Suppressor macrophage treated with lipopolysaccharide for 1 hour (primary cell): ENCODE results near the gene WWC2.
"Not testable (repeated sequence)": the region's sequence is repeated elsewhere in the genome, so short reads cannot be mapped to it uniquely, and the experiment has no call there.

Source experiments
- DNase-seq, 3 donors: peaks; one replicate each; pipeline ENCODE4 v3.0.0-alpha.2; 2020 to 2022

The WWC2 gene

GRCh38 chr4:183144787-183145186 lies 45.7 kb downstream of the WWC2 start:
- DNase-seq = no peak

DNA sequence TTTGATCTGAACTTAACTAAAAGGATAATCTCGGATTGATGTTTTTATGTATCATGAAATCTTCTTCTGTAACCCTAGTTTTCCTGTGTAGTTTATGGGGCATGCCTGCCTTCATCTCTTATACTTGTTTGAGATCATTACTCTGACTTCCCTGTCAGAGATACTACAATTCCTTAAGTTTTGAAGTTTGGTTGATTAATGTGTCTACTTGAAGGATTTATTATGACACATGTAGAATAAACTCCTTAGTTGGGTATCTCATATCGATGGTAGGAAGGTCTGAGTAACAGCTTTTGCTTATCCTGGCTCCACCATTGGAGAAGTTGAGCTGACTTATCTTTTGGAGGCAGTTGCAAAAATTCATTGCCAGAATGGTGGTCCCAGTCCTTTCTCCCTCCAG lies 46.7 kb downstream of the WWC2 start:
- peak in 1 of 3 donors; percentile 10 for DNase-seq

DNA sequence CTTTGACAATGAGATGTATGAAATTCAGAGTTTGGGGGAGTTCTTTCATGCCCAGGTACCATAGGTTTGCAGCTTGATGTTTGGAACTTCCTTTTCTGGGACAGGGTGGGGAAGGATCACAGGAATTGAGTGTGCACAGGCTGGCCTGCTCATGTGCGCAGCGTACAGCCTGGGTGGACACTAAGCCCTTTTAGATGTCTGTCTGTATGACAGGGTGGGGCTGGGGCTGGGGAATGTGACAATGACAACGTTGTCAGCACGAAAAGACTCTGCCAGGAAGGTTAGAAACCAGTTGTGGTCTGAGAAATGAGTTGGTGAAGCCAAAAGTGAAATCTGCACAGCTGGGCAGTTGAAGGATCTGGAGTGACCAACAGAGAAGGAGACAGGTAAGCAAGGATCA lies 47.4 kb downstream of the WWC2 start:
- DNase-seq = no peak

- no peak for DNase-seq
Measured at GRCh38 chr4:183147196-183147595, 48.1 kb downstream of the WWC2 start.

GRCh38 chr4:183147983-183148382 lies 48.9 kb downstream of the WWC2 start:
- no peak for DNase-seq

GRCh38 chr4:183149616-183150539 lies 50.8 kb downstream of the WWC2 start:
- peak in 1 of 3 donors; percentile 7 for DNase-seq

DNA sequence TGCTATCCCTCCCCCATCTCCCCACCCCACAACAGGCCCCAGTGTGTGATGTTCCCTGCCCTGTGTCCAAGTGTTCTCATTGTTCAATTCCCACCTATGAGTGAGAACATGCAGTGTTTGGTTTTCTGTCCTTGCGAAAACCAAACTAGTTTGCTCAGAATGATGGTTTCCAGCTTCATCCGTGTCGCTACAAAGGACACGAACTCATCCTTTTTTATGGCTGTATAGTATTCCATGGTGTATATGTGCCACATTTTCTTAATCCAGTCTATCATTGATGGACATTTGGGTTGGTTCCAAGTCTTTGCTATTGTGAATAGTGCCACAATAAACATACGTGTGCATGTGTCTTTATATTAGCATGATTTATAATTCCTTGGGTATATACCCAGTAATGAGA lies 51.6 kb downstream of the WWC2 start:
- DNase-seq = peak in 1 of 3 donors; percentile 3

GRCh38 chr4:183152232-183152631 lies 53.2 kb downstream of the WWC2 start:
- DNase-seq = not testable (repeated sequence)

DNA sequence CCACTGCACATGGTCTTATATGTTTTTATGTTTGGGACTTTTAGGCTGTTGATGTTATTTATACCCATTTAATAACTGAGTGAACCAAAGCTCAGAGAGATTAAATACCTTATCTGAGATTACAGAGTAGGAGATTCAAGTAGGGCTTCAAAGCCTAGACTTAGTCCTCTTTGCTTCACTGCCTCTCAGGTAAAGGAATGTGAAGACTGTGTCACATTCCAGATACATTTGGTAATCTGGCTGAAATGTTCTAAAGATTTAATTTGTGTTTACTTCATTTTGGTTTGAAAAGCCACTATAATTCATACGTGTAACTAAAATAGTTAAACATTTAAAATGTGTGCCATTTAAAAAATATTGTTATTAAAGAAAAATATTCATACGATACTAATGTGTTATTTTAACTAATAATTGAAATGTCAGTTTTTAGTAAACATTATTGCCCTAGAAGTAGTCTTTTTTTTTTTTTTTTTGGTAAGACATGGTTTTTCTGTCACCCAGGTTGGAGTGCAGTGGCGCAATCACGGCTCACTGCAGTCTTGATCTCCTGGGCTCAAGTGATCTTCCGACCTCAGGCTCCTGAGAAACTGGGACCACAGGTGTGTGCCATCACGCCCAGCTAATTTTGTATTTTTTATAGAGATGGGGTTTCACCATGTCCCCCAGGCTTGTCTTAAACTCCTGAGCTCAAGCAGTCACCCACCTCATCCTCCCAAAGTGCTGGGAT lies 54.3 kb downstream of the WWC2 start:
- no peak for DNase-seq

GRCh38 chr4:183154701-183155391 lies 55.8 kb downstream of the WWC2 start:
- no peak for DNase-seq

DNA sequence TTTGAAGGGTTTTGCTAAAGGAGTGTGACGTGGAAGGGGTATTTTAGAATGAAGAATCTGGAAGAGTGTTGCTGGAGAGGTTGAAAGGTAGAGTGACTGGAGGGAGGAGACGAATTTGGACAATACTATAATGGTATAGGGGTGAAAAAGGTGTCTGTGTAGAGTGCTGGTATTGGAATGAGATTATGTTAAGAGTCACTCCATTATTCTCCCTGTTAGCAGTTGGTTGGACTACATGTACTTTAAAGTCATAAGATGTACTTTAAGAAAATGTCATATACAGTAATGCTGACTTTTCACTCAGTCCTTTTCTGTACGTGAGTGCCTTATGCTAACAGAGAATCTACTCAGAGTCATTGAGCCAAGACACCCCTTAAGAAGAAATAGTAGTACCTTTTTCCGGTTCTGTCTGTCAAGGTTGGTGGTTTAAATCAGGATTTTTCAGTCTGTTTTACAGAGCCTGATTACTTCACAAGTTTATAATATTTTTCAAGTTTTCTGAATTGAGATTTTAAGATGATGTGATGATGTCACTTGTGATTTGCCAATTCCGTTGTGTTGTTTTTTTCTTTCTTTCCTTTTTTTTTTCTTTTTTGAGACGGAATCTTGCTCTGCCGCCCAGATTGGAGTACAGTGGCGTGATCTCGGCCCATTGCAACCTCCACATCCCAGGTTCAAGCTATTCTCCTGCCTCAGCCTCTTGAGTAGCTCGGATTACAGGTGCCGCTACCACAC lies 56.6 kb downstream of the WWC2 start:
- no peak for DNase-seq

GRCh38 chr4:183157215-183157614 lies 58.2 kb downstream of the WWC2 start:
- DNase-seq = no peak

- no peak for DNase-seq
Measured at GRCh38 chr4:183158062-183158461, 59.0 kb downstream of the WWC2 start.

- no peak for DNase-seq
Measured at GRCh38 chr4:183161630-183162029, 62.6 kb downstream of the WWC2 start.

DNA sequence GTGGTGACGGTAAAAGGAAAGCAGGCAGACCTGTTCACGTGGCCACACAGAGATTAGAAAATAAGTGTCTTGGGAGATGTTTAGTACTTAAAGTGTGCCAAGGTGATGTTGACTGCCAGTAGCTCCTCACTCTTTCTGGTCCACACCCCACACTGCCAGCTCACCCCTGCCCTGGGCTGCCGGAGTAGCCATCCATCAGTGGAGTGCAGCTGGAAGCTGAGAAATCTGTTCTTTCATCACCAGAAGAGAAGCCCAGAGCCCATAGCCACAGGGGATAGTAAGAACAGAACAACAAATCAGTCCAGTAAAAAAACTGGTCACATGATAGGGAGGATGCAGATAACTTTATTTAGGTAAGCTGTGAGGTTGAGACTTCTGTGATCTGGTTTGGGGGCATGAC lies 64.1 kb downstream of the WWC2 start:
- no peak for DNase-seq

- no peak for DNase-seq
Measured at GRCh38 chr4:183164963-183165362, 65.9 kb downstream of the WWC2 start.

GRCh38 chr4:183165376-183165775 lies 66.3 kb downstream of the WWC2 start:
- DNase-seq = no peak

- no peak for DNase-seq
Measured at GRCh38 chr4:183170894-183171293, 71.8 kb downstream of the WWC2 start.

- no peak for DNase-seq
Measured at GRCh38 chr4:183171484-183172267, 72.6 kb downstream of the WWC2 start.

DNA sequence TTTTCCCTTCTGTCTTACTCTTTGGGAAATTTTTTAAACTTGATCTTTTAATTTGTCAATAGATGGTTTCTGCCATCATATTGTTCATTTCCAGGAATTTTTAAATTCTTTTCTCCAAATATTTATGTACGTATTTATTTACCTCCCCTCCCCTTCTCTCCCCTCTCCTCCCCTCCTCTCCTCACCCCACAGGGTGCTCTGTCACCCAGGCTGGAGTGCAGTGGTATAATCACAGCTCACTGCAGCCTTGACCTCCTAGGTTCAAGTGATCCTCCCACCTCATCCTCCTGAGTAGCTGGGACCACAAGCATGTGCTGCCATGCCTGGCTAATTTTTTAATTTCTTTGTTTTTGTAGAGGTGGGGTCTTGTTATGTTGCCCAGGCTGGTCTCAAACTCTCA lies 73.8 kb downstream of the WWC2 start:
- no peak for DNase-seq

- DNase-seq = no peak
Measured at GRCh38 chr4:183173580-183174526, 74.8 kb downstream of the WWC2 start.
